Endothelial cell of umbilical vein (primary cell): ENCODE results near the gene ZPR1. TPM values are rescaled to one million over a fixed set of nuclear protein-coding genes. Genes with fewer than 3 reads are reported as not detected.

Experiments
- BruUV-seq: library from RNA; stranded (reverse); fragments of 400-500 nt; replicated peaks from 2 replicates; lab custom pipeline; 2021; lab: Mats Ljungman, UMichigan
- CTCF ChIA-PET: fragments of 300-600, 350-600 bp; sonication (Branson Sonifier 250); formaldehyde crosslinking; loops from one replicate; lab custom pipeline; 2021; ENCODE audit warnings: antibody characterized with exemption, inconsistent platforms; lab: Charles Lee
- POLR2A ChIA-PET: fragments of 300-600, 350-600 bp; sonication (Branson Sonifier 250); formaldehyde crosslinking; loops from one replicate; lab custom pipeline; 2021; ENCODE audit warnings: antibody characterized with exemption, inconsistent platforms; lab: Charles Lee
- DNase-seq: peaks from one replicate; pipeline ENCODE4 v3.0.0-alpha.2; 2011; ENCODE audit warnings: low read depth, low spot score
- FAIRE-seq: peaks from 2 replicates; lab custom pipeline; 2011; peaks lifted over from hg19 to GRCh38; lab: Jason Lieb, UNC
- H2AFZ ChIP-seq: 2 replicates; pipeline ENCODE4 v1.6.0; 2012; ENCODE audit warnings: low read depth, low read length, control low read depth, inconsistent platforms
- H3K27ac ChIP-seq: 2 replicates; pipeline ENCODE4 v1.5.1; 2011; ENCODE audit warnings: low read depth, mild to moderate bottlenecking, control low read depth, low read length, moderate library complexity; ENCODE audit not compliant: insufficient read depth
- H3K27me3 ChIP-seq, 2 experiments: 2 replicates each; pipeline versions ENCODE4 v1.6.0 to v1.6.1; 2011; ENCODE audit warnings: low read length in 2 of 2, mixed read lengths in 1 of 2; ENCODE audit not compliant: control insufficient read depth in 2 of 2, insufficient read depth in 2 of 2
- H3K36me3 ChIP-seq, 2 experiments: 2 replicates in 1 of 2; 3 replicates in 1 of 2; pipeline ENCODE4 v1.5.1; 2011; ENCODE audit warnings: low read length in 2 of 2, mild to moderate bottlenecking in 1 of 2, moderate library complexity in 1 of 2; ENCODE audit not compliant: control insufficient read depth in 2 of 2, insufficient read depth in 2 of 2; ENCODE audit errors: extremely low read depth in 1 of 2
- H3K4me1 ChIP-seq: 3 replicates; pipeline ENCODE4 v1.5.1; 2011; ENCODE audit warnings: mild to moderate bottlenecking, low read length; ENCODE audit not compliant: control insufficient read depth, insufficient read depth; ENCODE audit errors: extremely low read depth
- H3K4me2 ChIP-seq: 2 replicates; pipeline ENCODE4 v1.6.1; 2011; ENCODE audit warnings: low read length, control low read depth, mixed read lengths; ENCODE audit not compliant: insufficient read depth
- H3K4me3 ChIP-seq, 3 experiments: fragments of 200-600 bp in 1 of 3; sonication (generic), shearing (Covaris generic) in 1 of 3; replicated peaks in 1 of 3; 2 replicates each; pipeline ENCODE4 v1.5.1; 2011 to 2016; ENCODE audit warnings: control low read depth in 3 of 3, low read length in 3 of 3, mild to moderate bottlenecking in 2 of 3, inconsistent platforms in 1 of 3, low read depth in 1 of 3, moderate library complexity in 1 of 3; ENCODE audit not compliant: insufficient read depth in 1 of 3
- H3K79me2 ChIP-seq: 2 replicates; pipeline ENCODE4 v1.6.0; 2012; ENCODE audit warnings: low read length, inconsistent platforms; ENCODE audit not compliant: control insufficient read depth, insufficient read depth
- H3K9ac ChIP-seq: replicated peaks from 2 replicates; pipeline ENCODE3; 2011; ENCODE audit warnings: low read length, control low read depth; ENCODE audit not compliant: insufficient read depth; ENCODE audit errors: extremely low read depth
- H3K9me1 ChIP-seq: replicated peaks from 3 replicates; pipeline ENCODE4 v1.6.0; 2011; ENCODE audit warnings: mild to moderate bottlenecking, low read length; ENCODE audit not compliant: control insufficient read depth, insufficient read depth; ENCODE audit errors: extremely low read depth
- H3K9me3 ChIP-seq: replicated peaks from 2 replicates; pipeline ENCODE4 v1.5.1; 2012; ENCODE audit warnings: low read length, inconsistent platforms; ENCODE audit not compliant: control insufficient read depth, insufficient read depth
- H4K20me1 ChIP-seq: replicated peaks from 2 replicates; pipeline ENCODE3; 2011; ENCODE audit warnings: mild to moderate bottlenecking, low read length; ENCODE audit not compliant: control insufficient read depth, insufficient read depth; ENCODE audit errors: extremely low read depth
- EZH2 ChIP-seq: IDR thresholded peaks from 2 replicates; pipeline ENCODE4 v1.6.1; 2012; ENCODE audit warnings: borderline replicate concordance, low read depth, mild to moderate bottlenecking, moderate library complexity, low read length, inconsistent platforms; ENCODE audit not compliant: severe bottlenecking
- FOS ChIP-seq: IDR thresholded peaks from 2 replicates; pipeline ENCODE4 v1.6.1; 2011; ENCODE audit warnings: mild to moderate bottlenecking, low read length, moderate library complexity, borderline replicate concordance; ENCODE audit not compliant: insufficient read depth
- GATA2 ChIP-seq: IDR thresholded peaks from 2 replicates; pipeline ENCODE4 v1.7.0; 2011; ENCODE audit warnings: low read depth, mild to moderate bottlenecking, moderate library complexity, mixed read lengths, low read length; ENCODE audit not compliant: insufficient read length, insufficient read depth
- JUN ChIP-seq: IDR thresholded peaks from 2 replicates; pipeline ENCODE4 v1.6.1; 2011; ENCODE audit warnings: borderline replicate concordance, low read depth; ENCODE audit not compliant: insufficient read length, insufficient read depth
- MYC ChIP-seq: IDR thresholded peaks from one replicate; pipeline ENCODE4 v1.6.1; 2011; ENCODE audit warnings: mild to moderate bottlenecking, low read depth, low read length
- POLR2A ChIP-seq: IDR thresholded peaks from 2 replicates; pipeline ENCODE4 v1.6.1; 2012; ENCODE audit warnings: low read depth, mild to moderate bottlenecking, control low read depth, low read length
- POLR2AphosphoS5 ChIP-seq: IDR thresholded peaks from 2 replicates; pipeline ENCODE4 v1.6.1; 2012; ENCODE audit warnings: low read depth, mild to moderate bottlenecking, control low read depth, low read length, moderate library complexity; ENCODE audit not compliant: insufficient read depth
- dilution Hi-C: fragments of 300-500 bp; cut with MboI; formaldehyde crosslinking; loops from one replicate; pipeline ENCODE4 v1.15.0; 2019; ENCODE audit warnings: low sequenced_read_pairs; ENCODE audit not compliant: extremely low pct_ligation_motif_present
- intact Hi-C: fragments of 100-400 bp; cut with micrococcal nuclease; formaldehyde crosslinking; loops from one replicate; pipeline ENCODE4 v1.10.0; 2022
- polyA plus RNA-seq, 4 experiments: library from polyadenylated mRNA; depleted of rRNA in 3 of 4; stranded (reverse) in 3 of 4; unstranded in 1 of 4; fragments of >200 nt; gene quantifications; 2 replicates each; pipeline versions ENCODE4 v1.2.1 to v1.2.3, GENCODE V29; 2011 to 2012; ENCODE audit warnings: missing spikeins in 1 of 4
- total RNA-seq: library from RNA; stranded (reverse); gene quantifications from 2 replicates; pipeline ENCODE4 v1.2.3, GENCODE V29; 2021
- TF ChIP-seq, protein P1 (sequence below), 2 donors: IDR thresholded peaks; 1 replicate in 1 of 2; 2 replicates in 1 of 2; pipeline ENCODE4 v1.5.1; 2011; ENCODE audit warnings: low read length in 2 of 2, mild to moderate bottlenecking in 2 of 2, moderate library complexity in 2 of 2, control low read depth in 1 of 2, inconsistent platforms in 1 of 2, low read depth in 1 of 2; ENCODE audit not compliant: insufficient read depth in 1 of 2; ENCODE audit errors: extremely low read depth in 1 of 2
- TF ChIP-seq, protein P2 (sequence below): IDR thresholded peaks from 2 replicates; pipeline ENCODE4 v1.6.1; 2011; ENCODE audit not compliant: insufficient read depth, insufficient read length

The ZPR1 gene
- total and polyA plus RNA-seq, 2 donors (not counting 3 experiments of a cell fraction or from before 2014, with no cell fraction given), result 22.6 to 54.5 TPM

DNA sequence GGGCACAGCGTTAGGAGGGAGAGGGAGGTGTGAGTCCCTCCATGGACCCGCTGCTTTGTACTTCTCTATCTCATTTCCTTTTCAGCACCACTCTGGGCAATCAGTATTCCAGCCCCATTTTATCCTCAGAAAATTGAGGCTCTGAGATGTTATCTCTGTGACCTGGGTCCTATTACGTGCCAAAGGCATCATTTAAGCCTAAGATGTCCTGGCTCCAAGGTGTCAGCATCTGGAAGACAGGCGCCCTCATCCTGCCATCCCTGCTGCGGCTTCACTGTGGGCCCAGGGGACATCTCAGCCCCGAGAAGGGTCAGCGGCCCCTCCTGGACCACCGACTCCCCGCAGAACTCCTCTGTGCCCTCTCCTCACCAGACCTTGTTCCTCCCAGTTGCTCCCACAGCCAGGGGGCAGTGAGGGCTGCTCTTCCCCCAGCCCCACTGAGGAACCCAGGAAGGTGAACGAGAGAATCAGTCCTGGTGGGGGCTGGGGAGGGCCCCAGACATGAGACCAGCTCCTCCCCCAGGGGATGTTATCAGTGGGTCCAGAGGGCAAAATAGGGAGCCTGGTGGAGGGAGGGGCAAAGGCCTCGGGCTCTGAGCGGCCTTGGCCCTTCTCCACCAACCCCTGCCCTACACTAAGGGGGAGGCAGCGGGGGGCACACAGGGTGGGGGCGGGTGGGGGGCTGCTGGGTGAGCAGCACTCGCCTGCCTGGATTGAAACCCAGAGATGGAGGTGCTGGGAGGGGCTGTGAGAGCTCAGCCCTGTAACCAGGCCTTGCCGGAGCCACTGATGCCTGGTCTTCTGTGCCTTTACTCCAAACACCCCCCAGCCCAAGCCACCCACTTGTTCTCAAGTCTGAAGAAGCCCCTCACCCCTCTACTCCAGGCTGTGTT, 41.1 kb upstream of the ZPR1 start:
- FAIRE-seq, result no peak
- intact Hi-C loops, result no loop called here

More for the DNA sequence above, 41.1 kb upstream of the ZPR1 start:
- Histone ChIP-seq H3K4me1 (no peaks in the 10 kb centered on the region), H4K20me1 (no peaks in the 10 kb centered on the region), H3K36me3 (no peaks in the 10 kb centered on the region), H3K4me2 (no peak overlapping the region), H3K9ac (no peak overlapping the region), H3K79me2 (no peaks in the 10 kb centered on the region), H3K27me3 (no peaks in the 10 kb centered on the region), H2AFZ (no peak overlapping the region), H3K9me3 (no peaks in the 10 kb centered on the region), H3K4me3 (no peak overlapping the region), H3K27ac (no peak overlapping the region), H3K9me1 (no peaks in the 10 kb centered on the region)
- POLR2A ChIA-PET, result no interaction called here
- dilution Hi-C loops, result no loop called here
- DNase-seq, result no peak
- CTCF ChIA-PET, result interaction anchor here (0.7 to 1.9 kb wide), 2 partner anchors 38 kb away, joined by 3 to 7 read pairs; partner anchors contain the start of gene APOA5
- no TSS peak for BruUV-seq
- TF ChIP-seq POLR2A (no peak), MYC (no peak), POLR2AphosphoS5 (no peak), FOS (no peak), JUN (no peak), GATA2 (no peak), EZH2 (no peak)
- TF ChIP-seq, protein P1, sequence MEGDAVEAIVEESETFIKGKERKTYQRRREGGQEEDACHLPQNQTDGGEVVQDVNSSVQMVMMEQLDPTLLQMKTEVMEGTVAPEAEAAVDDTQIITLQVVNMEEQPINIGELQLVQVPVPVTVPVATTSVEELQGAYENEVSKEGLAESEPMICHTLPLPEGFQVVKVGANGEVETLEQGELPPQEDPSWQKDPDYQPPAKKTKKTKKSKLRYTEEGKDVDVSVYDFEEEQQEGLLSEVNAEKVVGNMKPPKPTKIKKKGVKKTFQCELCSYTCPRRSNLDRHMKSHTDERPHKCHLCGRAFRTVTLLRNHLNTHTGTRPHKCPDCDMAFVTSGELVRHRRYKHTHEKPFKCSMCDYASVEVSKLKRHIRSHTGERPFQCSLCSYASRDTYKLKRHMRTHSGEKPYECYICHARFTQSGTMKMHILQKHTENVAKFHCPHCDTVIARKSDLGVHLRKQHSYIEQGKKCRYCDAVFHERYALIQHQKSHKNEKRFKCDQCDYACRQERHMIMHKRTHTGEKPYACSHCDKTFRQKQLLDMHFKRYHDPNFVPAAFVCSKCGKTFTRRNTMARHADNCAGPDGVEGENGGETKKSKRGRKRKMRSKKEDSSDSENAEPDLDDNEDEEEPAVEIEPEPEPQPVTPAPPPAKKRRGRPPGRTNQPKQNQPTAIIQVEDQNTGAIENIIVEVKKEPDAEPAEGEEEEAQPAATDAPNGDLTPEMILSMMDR (IDR thresholded peaks at IDR 0.05; ENCODE audit: extremely low read depth in 1 of 2, insufficient read depth in 1 of 2, low read depth in 1 of 2, low read length in 2 of 2), result no peak
- TF ChIP-seq, protein P2, sequence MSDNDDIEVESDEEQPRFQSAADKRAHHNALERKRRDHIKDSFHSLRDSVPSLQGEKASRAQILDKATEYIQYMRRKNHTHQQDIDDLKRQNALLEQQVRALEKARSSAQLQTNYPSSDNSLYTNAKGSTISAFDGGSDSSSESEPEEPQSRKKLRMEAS, result no peak
